Heart right ventricle (tissue), 16 donors: ENCODE results near the gene PALS1. TPM values are rescaled to one million over a fixed set of nuclear protein-coding genes. Genes with fewer than 3 reads are reported as not detected.
A peak's percentile ranks its signal among the peaks of the same experiment; 100 is the strongest.

Experiments used
- ATAC-seq, 8 donors: fragments of 200-7000 bp; cut with Tn5 transposase; one replicate each; pipeline ENCODE4 v1.9.1; 2020; ENCODE audit warnings: mild to moderate bottlenecking in 8 of 8, moderate library complexity in 8 of 8, moderate number of reproducible peaks in 1 of 8
- DNase-seq, 2 donors: peaks; one replicate each; pipeline ENCODE4 v3.0.0-alpha.2; 2020
- H3K27ac ChIP-seq, 10 donors: fragments of 200-600 bp; sonication (generic) in 2 of 10; one replicate each; pipeline versions ENCODE4 v1.5.0 to v1.8.0; 2020 to 2022; ENCODE audit warnings: mild to moderate bottlenecking in 3 of 10
- H3K27me3 ChIP-seq, 7 donors: fragments of 200-600 bp; one replicate each; pipeline ENCODE4 v1.8.0; 2021 to 2022; ENCODE audit warnings: mild to moderate bottlenecking in 2 of 7
- H3K36me3 ChIP-seq, 9 donors: fragments of 200-600 bp; sonication (generic) in 1 of 9; one replicate each; pipeline versions ENCODE4 v1.5.0 to v1.8.0; 2020 to 2022; ENCODE audit warnings: mild to moderate bottlenecking in 2 of 9
- H3K4me1 ChIP-seq, 9 donors: fragments of 200-600 bp; sonication (generic) in 1 of 9; one replicate each; pipeline versions ENCODE4 v1.5.0 to v1.8.0; 2020 to 2022; ENCODE audit warnings: mild to moderate bottlenecking in 4 of 9
- H3K4me3 ChIP-seq, 10 donors: fragments of 200-600 bp; sonication (generic) in 2 of 10; one replicate each; pipeline versions ENCODE4 v1.5.0 to v1.8.0; 2020 to 2022; ENCODE audit warnings: mild to moderate bottlenecking in 7 of 10, moderate library complexity in 2 of 10
- H3K9me3 ChIP-seq, 11 donors: fragments of 200-600 bp in 10 of 11; sonication (generic) in 2 of 11; one replicate each; pipeline versions ENCODE4 v1.5.0 to v1.8.0; 2013 to 2022; ENCODE audit warnings: mild to moderate bottlenecking in 2 of 11, control low read depth in 1 of 11, moderate library complexity in 1 of 11
- CTCF ChIP-seq, 9 donors: fragments of 200-600 bp; sonication (generic) in 2 of 9; IDR thresholded peaks; one replicate each; pipeline versions ENCODE4 v1.5.0 to v1.8.0; 2021 to 2022; ENCODE audit warnings: antibody characterized with exemption in 9 of 9, mild to moderate bottlenecking in 5 of 9, moderate library complexity in 1 of 9
- WGBS, 2 donors: extraction: QIAGEN DNeasy Blood & Tissue Kit; methylation state at CpG; one replicate each; pipeline ENCODE4 v1.1.7; 2013; ENCODE audit warnings: inconsistent platforms in 1 of 2; 5-methylcytosine and 5-hydroxymethylcytosine counted together
- intact Hi-C, 10 donors: fragments of 100-400 bp; cut with DNase I; formaldehyde crosslinking; loops; one replicate each; pipeline versions ENCODE4 v1.11.1 to v1.14.2; 2022
- long read RNA-seq, 3 donors: library from polyadenylated mRNA; unstranded; transcript quantifications; one replicate each; pipeline ENCODE4 v2.0.0, GENCODE V29; 2020 to 2021
- polyA plus RNA-seq, 2 donors: library from polyadenylated mRNA; stranded (reverse); fragments of 200-250 nt; gene quantifications; one replicate each; pipeline ENCODE4 v1.2.3, GENCODE V29; 2013
- total RNA-seq, 10 donors: library from RNA; stranded (reverse); fragmentation: NEBNext Ultra II Directional in 3 of 10; extraction: Animal tissue kit (Norgen Biotek cat#: 25700) in 3 of 10; gene quantifications; one replicate each; pipeline versions ENCODE4 v1.2.1 to v1.2.4, GENCODE V29; 2021 to 2023
- donor health status: Arrhythmogenic right ventricular cardiomyopathy.
- donor health status: ischemic (EF 13 %, LVEDD 7.1; RV severe dilation, severe dysfunction).
- donor health status: healthy with polysubstance abuse.
- donor health status: DM: no; HTN: yes; CAD: no.
- donor health status: DM: no; HTN: no; CAD: no.
- donor health status: ischemic (EF 25% LVEDD 6.9; RV normal size, moderate dysfunction).
- donor health status: ischemic (EF 25% LVEDD 5.7; RV mildly dilated, moderate dysfunction).
- donor health status: healthy.
- donor health status: DM: yes; HTN: yes; CAD: no.
- donor health status: Ischemic cardiomyopathy.
- donor health status: ischemic (EF 35%, LVEDD 5.7; RV mildly dilated, moderate dysfunction).
- donor health status: nonischemic (EF 11% LVEDD 7.7; RV severe dilation, severe dysfunction).
- donor health status: DM: yes; HTN: yes; CAD: no.
- donor health status: PGD.
- donor health status: ischemic (EF 29% LVEDD 5.4; RV normal size, mild dysfunction).
- donor health status: nonischemic (EF 23%, LVEDD 6.1; RV moderate dilation, normal function).

Gene PALS1
- total RNA-seq = 10 to 100 TPM; 11.6 to 19.9 (median 15.0) TPM
- 1 to 10 TPM; 4.0 to 4.4 TPM for polyA plus RNA-seq
- long read RNA-seq, donor 1, full-length matches to known transcripts = 10 of 21 reads
- long read RNA-seq, donor 1, partial matches to known transcripts = 6 of 21 reads
- long read RNA-seq, donor 1, other reads (novel, unspliced or antisense) = 5 of 21 reads
- long read RNA-seq, donor 2, full-length matches to known transcripts = 9 of 17 reads
- long read RNA-seq, donor 2, partial matches to known transcripts = 5 of 17 reads
- long read RNA-seq, donor 2, other reads (novel, unspliced or antisense) = 3 of 17 reads
- long read RNA-seq, donor 3, full-length matches to known transcripts = 8 of 23 reads
- long read RNA-seq, donor 3, partial matches to known transcripts = 7 of 23 reads
- long read RNA-seq, donor 3, other reads (novel, unspliced or antisense) = 8 of 23 reads

- WGBS, 2 donors = 1% methylated on average over 55 to 64 of the region's 64 CpGs
- peak; percentile 36 to 74 (median 50) for ATAC-seq
- no peak for TF ChIP-seq CTCF (IDR thresholded peaks at IDR 0.05)
- intact Hi-C loops = loop anchor here in 4 of 10 donors (2.0 to 5.0 kb wide), 5 partner anchors 36 to 119 kb away; partner anchors contain the start of genes ATP6V1D (in 2 of the 4) and EIF2S1 (in 1 of the 4)
- Histone ChIP-seq H3K27ac (peak within 1 kb of the TSS; percentile 61 to 98 (median 95)), H3K36me3 (no peaks in the 10 kb centered on the region), H3K4me1 (peaks cover 0 to 22% (median 10%) of the 10 kb centered on the region in 9 donors), H3K9me3 (no peaks in the 10 kb centered on the region), H3K27me3 (no peaks in the 10 kb centered on the region), H3K4me3 (peak within 1 kb of the TSS; percentile 65 to 97 (median 90))
- peak in 1 of 2 donors; percentile 38 for DNase-seq
Observed at GRCh38 chr14:67241411-67242167, at the start of gene PALS1. PALS1 (plus strand) TSS chr14:67241435; CDS start chr14:67279171, 37,736 bp downstream.

GRCh38 chr14:67191768-67192290 lies 49.4 kb upstream of the PALS1 start:
- no peaks in the 10 kb centered on the region for H3K27me3 ChIP-seq
- H3K4me3 ChIP-seq = no peak overlapping the region
- DNase-seq (no peak), ATAC-seq (no peak)
- H3K36me3 ChIP-seq = no peaks in the 10 kb centered on the region
- peaks cover 0 to 5% (median 0%) of the 10 kb centered on the region in 9 donors for H3K4me1 ChIP-seq
- TF ChIP-seq CTCF (IDR thresholded peaks at IDR 0.05) = no peak
- H3K9me3 ChIP-seq = no peaks in the 10 kb centered on the region
- 74 to 78% methylated on average over 8 of the region's 8 CpGs for WGBS, 2 donors
- intact Hi-C loops = no loop called here
- H3K27ac ChIP-seq = no peak overlapping the region

GRCh38 chr14:67192366-67192765 lies 48.9 kb upstream of the PALS1 start:
- H3K36me3 ChIP-seq = no peaks in the 10 kb centered on the region
- DNase-seq (no peak), ATAC-seq (no peak)
- no peaks in the 10 kb centered on the region for H3K9me3 ChIP-seq
- peaks cover 0 to 4% (median 0%) of the 10 kb centered on the region in 9 donors for H3K4me1 ChIP-seq
- intact Hi-C loops = no loop called here
- H3K27me3 ChIP-seq = no peaks in the 10 kb centered on the region
- TF ChIP-seq CTCF (IDR thresholded peaks at IDR 0.05) = no peak
- 84 to 90% methylated on average over 2 of the region's 2 CpGs for WGBS, 2 donors
- H3K27ac ChIP-seq = no peak overlapping the region
- no peak overlapping the region for H3K4me3 ChIP-seq

GRCh38 chr14:67195279-67195678 lies 46.0 kb upstream of the PALS1 start:
- Histone ChIP-seq H3K4me3 (no peak overlapping the region), H3K36me3 (no peaks in the 10 kb centered on the region), H3K4me1 (peaks cover 0 to 4% (median 0%) of the 10 kb centered on the region in 9 donors), H3K27ac (no peak overlapping the region), H3K9me3 (no peaks in the 10 kb centered on the region), H3K27me3 (no peaks in the 10 kb centered on the region)
- TF ChIP-seq CTCF (IDR thresholded peaks at IDR 0.05) = no peak
- WGBS, 2 donors = 55 to 56% methylated on average over 2 of the region's 2 CpGs
- ATAC-seq (no peak), DNase-seq (no peak)
- intact Hi-C loops = no loop called here
